HCT116 (cell line): ENCODE data around the gene CYP4F12. TPM values are rescaled to one million over a fixed set of nuclear protein-coding genes. Genes with fewer than 3 reads are reported as not detected.
A peak's percentile ranks its signal among the peaks of the same experiment; 100 is the strongest.

Experiments used
- ATAC-seq: fragments of 200-7000 bp; cut with Tn5 transposase; 2 replicates; pipeline ENCODE4 v1.9.1; 2020; ENCODE audit warnings: mild to moderate bottlenecking, moderate library complexity
- BruUV-seq: library from RNA; stranded (reverse); fragments of 400-500 nt; replicated peaks from 2 replicates; lab custom pipeline; 2021; lab: Mats Ljungman, UMichigan
- CTCF ChIA-PET: fragments of 300-600 bp; sonication (Branson Sonifier 250); formaldehyde crosslinking; loops from one replicate; lab custom pipeline; 2021; ENCODE audit warnings: antibody characterized with exemption; lab: Charles Lee
- POLR2A ChIA-PET: fragments of 300-600, 350-600 bp; sonication (Branson Sonifier 250); formaldehyde crosslinking; loops from one replicate; lab custom pipeline; 2021; ENCODE audit warnings: antibody characterized with exemption; lab: Charles Lee
- RAD21 ChIA-PET, 2 experiments: fragments of 300-600 bp; sonication (Branson Sonifier 250); formaldehyde crosslinking; loops; one replicate each; lab custom pipeline; 2023; ENCODE audit warnings: low total read pairs in 2 of 2; ENCODE audit not compliant: uncharacterized antibody in 2 of 2, unreplicated experiment in 2 of 2, low non-redundant PET in 1 of 2; lab: Charles Lee
- DNase-seq: peaks from one replicate; pipeline ENCODE4 v3.0.0-alpha.2; 2010; ENCODE audit warnings: low read depth, low spot score
- H2AFZ ChIP-seq: fragments of 200-600 bp; shearing (Covaris generic), sonication (generic); 2 replicates; pipeline ENCODE4 v1.6.1; 2017; ENCODE audit warnings: low read depth, mixed run types, mixed read lengths, antibody characterized with exemption, low read length; ENCODE audit not compliant: poor library complexity, severe bottlenecking
- H3K27ac ChIP-seq: 2 replicates; pipeline ENCODE4 v1.5.1; 2012; ENCODE audit warnings: low read depth, low read length
- H3K27me3 ChIP-seq: fragments of 200-600 bp; sonication (generic); 2 replicates; pipeline ENCODE4 v1.6.1; 2016; ENCODE audit warnings: mixed run types, low read length, mixed read lengths; ENCODE audit not compliant: insufficient read depth
- H3K36me3 ChIP-seq, 2 experiments: fragments of 200-500 bp in 1 of 2; fragments of 200-600 bp in 1 of 2; sonication (Bioruptor generic) in 1 of 2; sonication (generic) in 1 of 2; 2 replicates each; pipeline versions ENCODE4 v1.5.1 to v1.6.1; 2014 to 2016; ENCODE audit warnings: low read length in 2 of 2, inconsistent platforms in 1 of 2, mixed read lengths in 1 of 2, mixed run types in 1 of 2; ENCODE audit not compliant: insufficient read depth in 2 of 2, control insufficient read depth in 1 of 2
- H3K4me1 ChIP-seq, 2 experiments: fragments of 200-600 bp in 1 of 2; sonication (generic) in 1 of 2; 2 replicates each; pipeline versions ENCODE4 v1.5.1 to v1.6.1; 2012 to 2017; ENCODE audit warnings: low read length in 2 of 2, inconsistent platforms in 1 of 2, mild to moderate bottlenecking in 1 of 2, mixed read lengths in 1 of 2, mixed run types in 1 of 2, moderate library complexity in 1 of 2; ENCODE audit not compliant: insufficient read depth in 2 of 2, control insufficient read depth in 1 of 2
- H3K4me2 ChIP-seq: fragments of 200-600 bp; sonication (generic); 2 replicates; pipeline ENCODE4 v1.6.1; 2017; ENCODE audit warnings: mixed run types, low read length, mixed read lengths
- H3K4me3 ChIP-seq, 2 experiments: fragments of 200-600 bp in 1 of 2; sonication (generic) in 1 of 2; replicated peaks in 1 of 2; 2 replicates each; pipeline ENCODE4 v1.5.1; 2011 to 2016; ENCODE audit warnings: low read length in 2 of 2, control low read depth in 1 of 2, low read depth in 1 of 2, mild to moderate bottlenecking in 1 of 2, mixed read lengths in 1 of 2, mixed run types in 1 of 2
- H3K79me2 ChIP-seq: fragments of 200-600 bp; sonication (generic); 2 replicates; pipeline ENCODE4 v1.6.1; 2017; ENCODE audit warnings: mild to moderate bottlenecking, mixed run types, low read length, moderate library complexity, mixed read lengths; ENCODE audit not compliant: insufficient read depth
- H3K9ac ChIP-seq: fragments of 200-600 bp; sonication (generic); 2 replicates; pipeline ENCODE4 v1.6.1; 2016; ENCODE audit warnings: low read length, mixed read lengths
- H3K9me2 ChIP-seq: fragments of 200-600 bp; sonication (generic), shearing (Covaris generic); 2 replicates; pipeline ENCODE4 v1.6.1; 2017; ENCODE audit warnings: mixed run types, mild to moderate bottlenecking, moderate library complexity; ENCODE audit not compliant: insufficient read depth
- H3K9me3 ChIP-seq, 2 experiments: fragments of 200-500 bp in 1 of 2; fragments of 200-600 bp in 1 of 2; sonication (Bioruptor generic) in 1 of 2; sonication (generic) in 1 of 2; 2 replicates each; pipeline ENCODE4 v1.6.1; 2014 to 2017; ENCODE audit warnings: low read length in 2 of 2, mixed read lengths in 2 of 2, inconsistent platforms in 1 of 2, low read depth in 1 of 2, mild to moderate bottlenecking in 1 of 2, mixed run types in 1 of 2, moderate library complexity in 1 of 2; ENCODE audit not compliant: control insufficient read depth in 1 of 2, insufficient read depth in 1 of 2
- H4K20me1 ChIP-seq: fragments of 200-600 bp; sonication (generic), shearing (Covaris generic); 2 replicates; pipeline ENCODE4 v1.6.1; 2017; ENCODE audit warnings: mixed run types, mild to moderate bottlenecking, moderate library complexity; ENCODE audit not compliant: insufficient read depth
- CBX3 ChIP-seq: IDR thresholded peaks from 2 replicates; pipeline ENCODE4 v1.6.1; 2012; ENCODE audit warnings: low read depth
- EGR1 ChIP-seq: IDR thresholded peaks from 2 replicates; pipeline ENCODE4 v1.6.1; 2012; ENCODE audit warnings: low read depth
- EZH2phosphoT487 ChIP-seq: fragments of 200-600 bp; IDR thresholded peaks from 2 replicates; pipeline ENCODE4 v1.6.1; 2018; ENCODE audit warnings: antibody characterized with exemption, borderline replicate concordance
- FOSL1 ChIP-seq: IDR thresholded peaks from 2 replicates; pipeline ENCODE4 v1.6.1; 2012; ENCODE audit warnings: low read depth
- JUND ChIP-seq: IDR thresholded peaks from 2 replicates; pipeline ENCODE4 v1.6.1; 2012
- POLR2A ChIP-seq: IDR thresholded peaks from 2 replicates; pipeline ENCODE4 v1.7.0; 2011; ENCODE audit warnings: borderline replicate concordance; ENCODE audit not compliant: insufficient read depth, insufficient read length; ENCODE audit errors: extremely low read depth
- POLR2AphosphoS5 ChIP-seq: IDR thresholded peaks from 2 replicates; pipeline ENCODE4 v1.6.1; 2011; ENCODE audit warnings: mild to moderate bottlenecking, low read depth, low read length, moderate library complexity
- RAD21 ChIP-seq: IDR thresholded peaks from 2 replicates; pipeline ENCODE4 v1.6.1; 2012; ENCODE audit warnings: low read depth, mild to moderate bottlenecking
- REST ChIP-seq: IDR thresholded peaks from 2 replicates; pipeline ENCODE4 v1.6.1; 2012; ENCODE audit warnings: low read depth
- SIN3A ChIP-seq: IDR thresholded peaks from 2 replicates; pipeline ENCODE4 v1.6.1; 2012; ENCODE audit warnings: low read depth
- SP1 ChIP-seq: IDR thresholded peaks from 2 replicates; pipeline ENCODE4 v1.6.1; 2012; ENCODE audit warnings: low read depth
- SRF ChIP-seq: IDR thresholded peaks from 2 replicates; pipeline ENCODE4 v1.6.1; 2012; ENCODE audit warnings: low read depth
- TCF7L2 ChIP-seq: IDR thresholded peaks from 2 replicates; pipeline ENCODE4 v1.7.0; 2011; ENCODE audit warnings: borderline replicate concordance, inconsistent platforms; ENCODE audit not compliant: insufficient read depth, insufficient read length; ENCODE audit errors: extremely low read depth
- ZBTB33 ChIP-seq: IDR thresholded peaks from 2 replicates; pipeline ENCODE4 v1.6.1; 2011; ENCODE audit warnings: mild to moderate bottlenecking, low read length, moderate library complexity; ENCODE audit not compliant: insufficient replicate concordance; ENCODE audit errors: extremely low read depth
- ZNF274 ChIP-seq: fragments of 200-500 bp; sonication (Bioruptor generic); IDR thresholded peaks from 2 replicates; pipeline ENCODE4 v1.6.1; 2014; ENCODE audit warnings: mild to moderate bottlenecking, low read depth, low read length, inconsistent platforms
- intact Hi-C: fragments of 100-400 bp; cut with micrococcal nuclease; formaldehyde crosslinking; loops from 2 replicates; pipeline ENCODE4 v1.10.0; 2022
- total RNA-seq: library from RNA; stranded (reverse); gene quantifications from one replicate; pipeline ENCODE4 v1.2.1, GENCODE V29; 2021; ENCODE audit not compliant: unreplicated experiment

Gene CYP4F12
- total RNA-seq, 1 experiment from 2014 or later, result 4.4 TPM

- TF ChIP-seq REST (no peak), POLR2AphosphoS5 (no peak)
Observed at GRCh38 chr19:15701757-15702533, 29.1 kb downstream of the CYP4F12 start (continued).

- ATAC-seq (peak; percentile 76), DNase-seq (peak; percentile 16)
- ChIA-PET RAD21 (interaction anchor here in 1 of 2 experiments (0.6 kb wide), 1 partner anchor 480 kb away, joined by 6 read pairs; no protein-coding TSS in a partner anchor), CTCF (no interaction called here), POLR2A (no interaction called here)
- no peak overlapping the region for H2AFZ ChIP-seq
- H3K4me2 ChIP-seq, result 0 out of 2 replicates have a peak overlapping the region, but pooled peaks have one; percentile 27
- H3K4me3 ChIP-seq, result no peak overlapping the region
- H3K9ac ChIP-seq, result no peak overlapping the region
- H3K36me3 ChIP-seq, result no peaks in the 10 kb centered on the region
- peaks cover 7 to 9% of the 10 kb centered on the region in 2 experiments; a peak in 2 of 4 replicates for H3K4me1 ChIP-seq
- BruUV-seq, result no TSS peak
- H3K79me2 ChIP-seq, result no peaks in the 10 kb centered on the region
- no peaks in the 10 kb centered on the region for H4K20me1 ChIP-seq
- no peak overlapping the region for H3K27ac ChIP-seq
- intact Hi-C loops, result no loop called here
- no peaks in the 10 kb centered on the region for H3K9me3 ChIP-seq
- no peaks in the 10 kb centered on the region for H3K9me2 ChIP-seq
- H3K27me3 ChIP-seq, result peaks cover 10% of the 10 kb centered on the region; the same call in 1 of the 2 replicates
- TF ChIP-seq JUND (no peak), EGR1 (no peak), TCF7L2 (no peak), SRF (no peak), RAD21 (no peak), REST (no peak), SP1 (no peak), POLR2A (no peak), FOSL1 (no peak), EZH2phosphoT487 (no peak), POLR2AphosphoS5 (no peak), ZNF274 (no peak), CBX3 (no peak), SIN3A (no peak), ZBTB33 (no peak)
Observed at GRCh38 chr19:15702534-15702930, 29.6 kb downstream of the CYP4F12 start.
